HG03108 (cell line): ENCODE data around the gene FBL.
"Not testable (repeated sequence)": the region's sequence is repeated elsewhere in the genome, so short reads cannot be mapped to it uniquely, and the experiment has no call there.

Experiments
- ATAC-seq: cut with Tn5 transposase; IDR thresholded peaks from one replicate; pipeline ENCODE4 v1.9.1; 2021; ENCODE audit warnings: moderate library complexity; ENCODE audit not compliant: unreplicated experiment

The FBL gene

GRCh38 chr19:39877488-39877887, 31.3 kb upstream of the FBL start:
- not testable (repeated sequence) for ATAC-seq

GRCh38 chr19:39876486-39876885, 30.3 kb upstream of the FBL start:
- ATAC-seq, result not testable (repeated sequence)

DNA sequence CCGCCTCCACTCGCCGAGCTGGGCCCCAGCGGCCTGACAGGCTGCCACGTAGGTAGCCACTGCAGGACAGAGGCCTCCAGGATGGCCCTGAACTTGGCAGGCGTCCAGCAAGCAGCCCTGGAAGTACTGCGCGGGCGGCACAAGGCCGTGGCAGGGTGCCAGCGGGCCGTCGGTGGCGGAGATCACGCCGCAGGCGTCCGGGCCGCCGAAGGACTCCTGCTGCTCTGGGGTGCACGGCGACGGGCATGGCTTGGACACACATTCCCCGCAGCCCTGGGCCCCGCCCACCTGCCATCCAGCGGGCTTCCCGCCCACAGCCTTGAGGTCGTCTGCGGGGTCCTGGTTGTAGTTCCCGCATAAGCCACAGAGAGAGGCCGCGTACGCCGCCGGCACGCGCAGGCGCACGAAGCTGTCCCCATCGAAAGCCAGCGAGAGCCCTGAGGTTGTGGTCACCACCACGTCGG, 29.3 kb upstream of the FBL start:
- not testable (repeated sequence) for ATAC-seq

DNA sequence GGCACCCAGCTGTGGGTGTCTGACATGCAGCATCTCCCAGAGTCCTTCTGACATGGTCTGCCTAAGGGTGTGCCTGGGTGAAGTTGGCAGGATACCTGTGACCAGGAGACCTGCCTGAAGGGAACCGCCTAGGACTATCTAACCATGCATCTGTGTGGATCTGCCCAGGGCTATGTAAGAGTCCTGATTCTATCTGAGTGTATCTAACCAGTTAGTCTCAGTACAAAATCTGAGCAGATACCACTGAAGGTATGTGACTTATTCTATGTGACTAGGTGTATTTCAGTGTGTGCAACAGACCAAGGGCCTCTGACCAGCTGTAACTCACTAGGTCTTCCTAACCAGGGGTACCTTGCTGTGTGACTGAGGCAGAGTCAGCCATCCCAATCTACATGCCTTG, 28.2 kb upstream of the FBL start:
- no peak for ATAC-seq

DNA sequence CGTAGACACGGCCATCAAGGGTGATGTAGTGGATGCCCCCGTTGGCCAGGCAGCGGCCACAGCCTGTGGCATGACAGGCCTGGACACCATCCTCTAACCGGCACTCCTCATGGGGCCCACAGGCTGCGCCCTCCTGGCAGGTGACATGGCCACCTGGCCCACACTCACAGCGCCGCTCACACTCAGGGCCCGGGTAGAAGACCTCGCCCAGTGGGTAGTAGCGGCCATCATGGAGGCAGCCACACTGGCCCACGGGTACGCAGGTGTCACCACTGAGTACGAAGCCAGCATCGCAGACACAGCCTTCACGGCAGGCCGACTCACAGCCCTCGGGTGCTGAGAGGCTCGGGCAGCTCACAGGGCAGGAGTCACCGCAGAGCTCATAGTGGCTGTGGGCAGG, 27.2 kb upstream of the FBL start:
- no peak for ATAC-seq

GRCh38 chr19:39871886-39872866, 26.0 kb upstream of the FBL start:
- no peak for ATAC-seq

DNA sequence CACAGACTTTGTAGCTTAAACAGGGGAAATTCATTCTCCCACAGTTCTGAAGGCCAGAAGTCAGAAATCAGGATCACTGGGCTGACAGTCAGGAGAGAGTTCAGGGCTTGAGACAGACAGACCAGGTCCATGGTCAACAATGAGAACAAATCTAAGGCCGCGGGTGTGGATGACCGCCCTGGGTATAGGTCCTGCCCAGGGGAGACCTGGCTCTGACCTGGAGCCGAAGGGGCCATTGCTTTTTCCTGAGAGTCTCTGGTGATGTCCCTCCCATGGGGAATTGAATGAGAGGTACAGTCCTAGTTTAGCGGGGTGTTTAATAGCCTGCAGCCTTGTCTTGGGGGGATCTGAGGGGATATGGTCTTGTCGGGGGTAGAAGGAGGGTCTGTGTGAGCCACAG, 25.2 kb upstream of the FBL start:
- ATAC-seq, result no peak

- no peak for ATAC-seq
These were observed 24.2 kb upstream of the FBL start for GRCh38 chr19:39870171-39870971.

- no peak for ATAC-seq
These were observed 21.8 kb upstream of the FBL start for GRCh38 chr19:39867952-39868351.

DNA sequence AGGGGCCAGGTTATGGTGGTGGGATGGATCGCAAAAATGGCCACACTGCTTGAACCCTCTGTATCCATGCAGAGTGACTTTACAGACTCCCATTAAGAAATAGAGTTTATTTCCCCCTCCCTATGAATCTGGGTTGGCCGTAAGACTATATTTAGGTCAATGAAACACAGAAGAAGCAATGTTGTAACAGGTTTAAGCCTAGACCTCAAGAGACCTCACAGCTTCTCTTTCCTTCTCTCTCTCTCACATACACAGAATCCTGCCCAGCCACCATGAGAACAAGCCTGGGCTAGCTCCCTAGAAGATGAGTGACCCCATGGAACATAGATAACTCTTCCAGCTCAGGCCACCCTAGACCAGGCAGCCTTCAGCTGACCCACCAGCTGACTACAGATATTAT, 21.0 kb upstream of the FBL start:
- no peak for ATAC-seq

- ATAC-seq, result no peak
These were observed 19.8 kb upstream of the FBL start for GRCh38 chr19:39865953-39866352.

DNA sequence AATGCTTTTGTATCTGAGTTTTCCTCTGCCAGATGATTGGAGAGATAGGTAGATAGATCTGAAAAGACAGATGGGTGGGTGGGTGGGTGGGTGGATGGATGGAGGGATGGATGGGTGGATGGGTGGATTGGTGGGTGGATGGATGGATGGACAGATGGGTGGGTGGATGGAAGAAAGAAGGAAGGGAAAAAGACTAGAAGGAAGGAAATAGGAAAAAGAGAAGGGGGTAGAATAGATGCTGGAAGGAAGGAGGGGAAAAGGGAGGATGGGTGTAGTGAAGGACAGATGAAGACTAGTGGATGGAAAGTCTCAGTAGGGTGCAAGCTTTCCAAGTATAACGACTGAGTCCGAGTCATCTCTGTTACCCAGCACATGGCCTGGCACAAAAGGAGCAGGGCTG, 19.0 kb upstream of the FBL start:
- no peak for ATAC-seq

GRCh38 chr19:39864118-39864517, 17.9 kb upstream of the FBL start:
- no peak for ATAC-seq

DNA sequence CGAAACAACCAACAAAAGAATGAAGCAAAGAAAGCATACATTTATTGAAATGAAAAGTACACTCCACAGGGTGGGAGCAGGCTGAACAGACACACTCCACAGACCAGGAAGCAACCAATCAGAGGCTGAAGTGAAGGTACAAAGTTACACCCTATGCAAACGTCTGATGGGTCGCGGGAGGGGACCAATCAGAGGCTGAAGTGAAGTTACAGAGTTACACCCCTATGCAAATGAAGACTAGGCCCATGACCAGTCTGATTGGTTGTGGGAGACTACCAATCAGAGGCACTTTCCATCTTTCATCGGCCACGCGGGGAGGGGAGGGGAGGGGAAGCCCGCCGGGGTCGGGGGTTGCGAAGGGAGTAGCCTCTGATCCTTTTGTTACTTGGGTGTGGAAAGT, 12.4 kb upstream of the FBL start:
- ATAC-seq, result no peak

- no peak for ATAC-seq
These were observed 6.7 kb upstream of the FBL start for GRCh38 chr19:39852882-39853281.

- ATAC-seq, result no peak
These were observed 4.7 kb upstream of the FBL start for GRCh38 chr19:39850892-39851291.

DNA sequence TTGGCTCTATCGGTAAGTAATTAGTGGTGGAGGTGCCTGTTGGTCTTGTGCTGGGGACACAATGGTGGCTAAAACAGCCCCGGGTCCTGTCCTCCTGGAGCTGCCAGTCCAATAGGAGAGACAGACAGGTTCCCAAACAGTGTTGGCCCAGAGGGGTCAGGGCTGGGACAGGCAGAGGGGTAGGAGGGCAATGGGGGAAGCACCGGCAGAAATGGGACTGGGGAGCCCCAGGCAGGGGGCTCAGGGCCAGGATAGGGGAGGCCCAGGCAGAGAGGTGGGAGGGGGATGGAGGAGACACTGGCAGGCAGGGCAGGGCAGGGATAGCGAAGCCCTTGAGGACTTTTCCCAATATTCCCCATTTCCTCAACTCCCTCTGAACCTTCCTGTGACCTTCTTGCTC, 2.2 kb upstream of the FBL start:
- ATAC-seq, result no peak

- ATAC-seq, result no peak
These were observed 1.3 kb upstream of the FBL start for GRCh38 chr19:39847525-39847924.

DNA sequence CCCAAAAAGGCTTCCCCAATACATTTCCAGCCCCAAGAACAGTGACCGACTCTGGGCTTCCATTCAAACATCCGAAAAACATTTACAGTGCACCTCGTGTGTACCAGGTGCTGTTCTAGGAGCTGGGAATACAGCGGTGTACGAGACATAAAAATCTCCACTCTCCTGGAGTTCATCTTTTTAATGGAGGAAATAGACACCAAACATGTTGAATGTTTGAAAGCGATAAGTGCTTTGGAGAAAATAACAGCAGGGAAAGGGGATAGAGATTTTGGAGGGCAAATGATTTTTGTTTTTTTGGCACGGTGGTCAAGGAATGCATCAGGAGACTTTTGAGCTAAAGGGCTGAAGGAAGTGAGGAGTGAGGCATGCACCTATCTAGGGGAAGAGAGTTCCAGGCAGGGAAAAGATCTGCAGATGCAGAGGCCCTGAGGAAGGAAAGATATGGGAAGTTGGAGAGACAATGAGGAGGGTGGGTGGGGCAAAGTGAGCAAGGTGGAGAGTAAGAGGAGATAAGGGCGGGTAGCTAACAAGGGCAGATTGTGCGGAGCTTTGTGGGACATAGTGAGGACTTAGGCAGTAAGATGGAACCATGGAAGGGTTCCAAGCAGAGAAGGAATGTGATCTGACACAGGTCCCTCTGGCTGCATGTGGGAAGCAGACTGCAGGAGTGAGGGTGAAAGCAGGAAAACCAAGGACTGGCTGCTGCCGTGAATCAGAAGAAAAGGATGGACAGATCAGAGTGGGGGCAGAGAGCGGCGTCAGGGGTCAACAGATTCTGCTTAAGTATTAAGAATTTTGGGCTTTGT, 703 bp upstream of the FBL start:
- ATAC-seq, result no peak

- ATAC-seq, result no peak
These were observed 621 bp downstream of the FBL start for GRCh38 chr19:39845584-39845932.

GRCh38 chr19:39845172-39845571, 1.0 kb downstream of the FBL start:
- ATAC-seq, result no peak
